SK-N-SH (cell line): ENCODE results near the gene PNMA3. TPM values are rescaled to one million over a fixed set of nuclear protein-coding genes. Genes with fewer than 3 reads are reported as not detected.
A peak's percentile ranks its signal among the peaks of the same experiment; 100 is the strongest.

Experiments
- CTCF ChIA-PET: fragments of 300-600, 350-600 bp; formaldehyde crosslinking; extraction: SDS; loops from one replicate; lab custom pipeline; 2021; lab: Yijun Ruan, JAX
- POLR2A ChIA-PET: fragments of 350-600 bp; sonication (Branson Sonifier 250); formaldehyde crosslinking; extraction: SDS; loops from one replicate; lab custom pipeline; 2020; ENCODE audit warnings: antibody characterized with exemption, inconsistent platforms; lab: Yijun Ruan, JAX
- DNase-seq: peaks from one replicate; pipeline ENCODE4 v3.0.0; 2012
- H2AFZ ChIP-seq: fragments of 200-600 bp; sonication (generic); 2 replicates; pipeline ENCODE4 v1.8.1; 2016; ENCODE audit warnings: antibody characterized with exemption, mild to moderate bottlenecking, low read depth
- H3F3A ChIP-seq: fragments of 200-600 bp; sonication (generic); replicated peaks from 2 replicates; pipeline ENCODE3; 2016; ENCODE audit warnings: antibody characterized with exemption, mild to moderate bottlenecking; ENCODE audit not compliant: insufficient read depth
- H3K27ac ChIP-seq, 2 experiments: fragments of 200-500 bp in 1 of 2; fragments of 200-600 bp in 1 of 2; sonication (Bioruptor generic) in 1 of 2; sonication (generic), shearing (Covaris generic) in 1 of 2; 2 replicates each; pipeline versions ENCODE4 v1.5.1 to v1.6.1; 2014 to 2016; ENCODE audit warnings: low read depth in 2 of 2, inconsistent platforms in 1 of 2, low read length in 1 of 2, mild to moderate bottlenecking in 1 of 2, mixed read lengths in 1 of 2
- H3K27me3 ChIP-seq: fragments of 200-600 bp; sonication (generic), shearing (Covaris generic); 2 replicates; pipeline ENCODE4 v1.6.1; 2016; ENCODE audit warnings: mixed run types; ENCODE audit not compliant: insufficient read depth
- H3K36me3 ChIP-seq, 2 experiments: fragments of 200-500 bp in 1 of 2; fragments of 200-600 bp in 1 of 2; sonication (Bioruptor generic) in 1 of 2; sonication (generic) in 1 of 2; replicated peaks in 1 of 2; 2 replicates each; pipeline versions ENCODE3 to v1.5.1; 2014 to 2016; ENCODE audit warnings: low read length in 1 of 2, mild to moderate bottlenecking in 1 of 2; ENCODE audit not compliant: insufficient read depth in 2 of 2, control insufficient read depth in 1 of 2
- H3K4me1 ChIP-seq, 2 experiments: fragments of 200-500 bp in 1 of 2; fragments of 200-600 bp in 1 of 2; sonication (Bioruptor generic) in 1 of 2; sonication (generic), shearing (Covaris generic) in 1 of 2; 2 replicates each; pipeline versions ENCODE4 v1.5.1 to v1.6.1; 2014 to 2016; ENCODE audit warnings: low read depth in 1 of 2, low read length in 1 of 2, mixed run types in 1 of 2; ENCODE audit not compliant: insufficient read depth in 2 of 2, control insufficient read depth in 1 of 2
- H3K4me2 ChIP-seq: fragments of 200-600 bp; sonication (generic), shearing (Covaris generic); 2 replicates; pipeline ENCODE4 v1.6.1; 2017; ENCODE audit warnings: mixed run types
- H3K4me3 ChIP-seq, 2 experiments: fragments of 200-500 bp in 1 of 2; fragments of 200-600 bp in 1 of 2; sonication (Bioruptor generic) in 1 of 2; sonication (generic), shearing (Covaris generic) in 1 of 2; 2 replicates each; pipeline versions ENCODE4 v1.5.1 to v1.8.1; 2014 to 2016; ENCODE audit warnings: low read depth in 2 of 2, inconsistent platforms in 1 of 2, low read length in 1 of 2, mild to moderate bottlenecking in 1 of 2, mixed read lengths in 1 of 2, moderate library complexity in 1 of 2
- H3K79me2 ChIP-seq: fragments of 200-600 bp; sonication (generic); 2 replicates; pipeline ENCODE4 v1.8.1; 2017; ENCODE audit warnings: mild to moderate bottlenecking; ENCODE audit not compliant: insufficient read depth
- H3K9ac ChIP-seq: fragments of 200-600 bp; sonication (generic); 2 replicates; pipeline ENCODE4 v1.6.1; 2017; ENCODE audit warnings: mixed run types
- H3K9me2 ChIP-seq: fragments of 200-600 bp; sonication (generic); 2 replicates; pipeline ENCODE4 v1.6.1; 2017; ENCODE audit warnings: mixed run types
- H3K9me3 ChIP-seq: fragments of 200-600 bp; sonication (generic); 2 replicates; pipeline ENCODE4 v1.6.1; 2017; ENCODE audit warnings: mixed run types, mild to moderate bottlenecking, moderate library complexity
- H4K20me1 ChIP-seq: fragments of 200-600 bp; sonication (generic); 2 replicates; pipeline ENCODE4 v1.6.1; 2017; ENCODE audit warnings: mild to moderate bottlenecking, mixed run types; ENCODE audit not compliant: insufficient read depth
- FOXJ3 ChIP-seq: sonication (generic); formaldehyde crosslinking; IDR thresholded peaks from 2 replicates; pipeline ENCODE4 v1.5.1; 2020; ENCODE audit warnings: mild to moderate bottlenecking, missing genetic modification reagents
- RAD21 ChIP-seq: IDR thresholded peaks from 2 replicates; pipeline ENCODE4 v1.6.1; 2012; ENCODE audit warnings: mild to moderate bottlenecking, low read length
- RCOR1 ChIP-seq: fragments of 150-350 bp; IDR thresholded peaks from 2 replicates; pipeline ENCODE4 v1.6.1; 2017; ENCODE audit warnings: antibody characterized with exemption, low read length
- SIN3A ChIP-seq: IDR thresholded peaks from 2 replicates; pipeline ENCODE4 v1.6.1; 2012; ENCODE audit warnings: low read depth, mild to moderate bottlenecking, low read length, moderate library complexity, borderline replicate concordance
- SMC3 ChIP-seq: IDR thresholded peaks from 2 replicates; pipeline ENCODE4 v1.6.1; 2012; ENCODE audit warnings: low read depth, low read length, improper control_type of control experiment
- YY1 ChIP-seq: IDR thresholded peaks from 2 replicates; pipeline ENCODE4 v1.4.0; 2012; ENCODE audit warnings: low read depth, mild to moderate bottlenecking
- WGBS: methylation state at CpG from one replicate; pipeline ENCODE4 v1.1.6; 2017; ENCODE audit warnings: low lambda C conversion rate; 5-methylcytosine and 5-hydroxymethylcytosine counted together
- polyA plus RNA-seq, 3 experiments: library from polyadenylated mRNA; depleted of rRNA; stranded (reverse); fragments of >200 nt; gene quantifications; 2 replicates each; pipeline ENCODE4 v1.2.3, GENCODE V29; 2012
- TF ChIP-seq, protein P1 (sequence below): IDR thresholded peaks from 2 replicates; pipeline ENCODE4; 2012
- TF ChIP-seq, protein P2 (sequence below): fragments of 200-600 bp; sonication (generic); IDR thresholded peaks from 2 replicates; pipeline ENCODE4 v1.6.1; 2017; ENCODE audit warnings: antibody characterized with exemption, mild to moderate bottlenecking, moderate library complexity
- TF ChIP-seq, protein P3 (sequence below): fragments of 150-350 bp; IDR thresholded peaks from 2 replicates; pipeline ENCODE4 v1.6.1; 2016; ENCODE audit warnings: mild to moderate bottlenecking, low read depth, low read length

The PNMA3 gene
- polyA plus RNA-seq, 1 of the 3 experiments (the other 2 are of a cell fraction): 0.12 TPM

DNA sequence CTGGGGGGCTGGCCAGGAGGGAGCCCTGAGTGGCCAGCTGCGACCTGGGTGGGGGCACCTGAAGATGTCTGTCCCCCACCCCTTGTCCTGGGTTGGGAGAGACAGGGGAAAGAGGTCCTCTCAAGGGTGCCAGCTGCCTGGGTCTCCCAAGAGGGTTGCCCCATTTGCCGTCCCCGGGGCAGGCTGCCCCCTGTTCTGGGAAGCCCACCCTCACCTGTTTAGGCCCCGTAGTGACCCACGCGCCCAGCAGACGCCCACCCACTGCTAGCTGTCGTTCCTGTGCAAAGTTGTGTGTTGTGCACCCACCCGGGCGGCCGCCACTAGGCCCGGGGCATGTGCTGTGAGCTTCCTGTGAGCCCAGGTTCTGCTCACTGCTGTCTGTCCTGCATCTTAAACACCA, 25.5 kb upstream of the PNMA3 start (continued):
- TF ChIP-seq RCOR1 (no peak), SIN3A (no peak)
- TF ChIP-seq, protein P1, sequence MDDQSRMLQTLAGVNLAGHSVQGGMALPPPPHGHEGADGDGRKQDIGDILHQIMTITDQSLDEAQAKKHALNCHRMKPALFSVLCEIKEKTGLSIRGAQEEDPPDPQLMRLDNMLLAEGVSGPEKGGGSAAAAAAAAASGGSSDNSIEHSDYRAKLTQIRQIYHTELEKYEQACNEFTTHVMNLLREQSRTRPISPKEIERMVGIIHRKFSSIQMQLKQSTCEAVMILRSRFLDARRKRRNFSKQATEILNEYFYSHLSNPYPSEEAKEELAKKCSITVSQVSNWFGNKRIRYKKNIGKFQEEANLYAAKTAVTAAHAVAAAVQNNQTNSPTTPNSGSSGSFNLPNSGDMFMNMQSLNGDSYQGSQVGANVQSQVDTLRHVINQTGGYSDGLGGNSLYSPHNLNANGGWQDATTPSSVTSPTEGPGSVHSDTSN: no peak

DNA sequence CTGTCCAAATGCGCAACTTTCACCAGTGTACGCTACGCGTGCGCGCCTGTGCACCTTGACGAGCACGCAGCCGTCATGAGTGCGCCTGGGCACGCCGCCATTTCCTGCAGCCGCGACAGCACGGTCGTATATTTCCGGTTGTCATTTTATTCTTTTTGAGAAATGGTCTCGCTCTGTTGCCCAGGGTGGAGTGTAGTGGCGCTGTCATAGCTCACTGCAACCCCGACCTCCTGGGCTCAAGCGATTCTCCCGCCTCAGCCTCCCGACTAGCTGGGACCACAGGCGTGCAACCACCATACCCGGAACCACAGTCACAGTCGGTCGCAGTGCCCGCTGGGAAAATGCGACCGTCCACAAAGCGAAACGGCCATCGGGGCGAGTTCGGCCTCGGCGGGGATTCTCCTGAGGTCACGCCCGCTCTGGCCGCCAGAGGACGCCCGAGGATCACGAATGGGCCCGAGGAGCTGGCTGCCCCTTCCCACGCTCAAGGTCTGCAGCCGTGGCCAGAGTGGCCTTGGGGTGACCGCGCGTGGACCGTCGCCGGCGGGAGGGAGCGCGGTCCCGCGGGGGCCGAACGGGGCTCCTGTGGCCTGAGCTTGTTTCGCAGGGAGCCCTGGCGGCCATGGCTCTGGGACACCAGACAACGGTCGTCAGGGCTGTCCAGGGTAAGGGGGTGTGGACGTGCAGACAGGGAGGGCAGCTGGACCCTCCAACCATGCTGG, 23.7 kb upstream of the PNMA3 start:
- POLR2A ChIA-PET: no interaction called here
- no peaks in the 10 kb centered on the region; a peak in 1 of 4 replicates for H3K4me1 ChIP-seq
- peak overlapping the region; percentile 60; the same call in 1 of the 2 replicates for H3K4me2 ChIP-seq
- H3K9me3 ChIP-seq: no peaks in the 10 kb centered on the region
- CTCF ChIA-PET: interaction anchor here (0.6 to 2.4 kb wide), 45 partner anchors 8 to 522 kb away, joined by 3 to 24 read pairs (median 4); no protein-coding TSS in a partner anchor
- no peaks in the 10 kb centered on the region for H4K20me1 ChIP-seq
- 68% methylated on average over 28 of the region's 64 CpGs for WGBS
- peaks cover 18% of the 10 kb centered on the region for H3K27me3 ChIP-seq
- H3K79me2 ChIP-seq: no peaks in the 10 kb centered on the region
- TF ChIP-seq, protein P2, sequence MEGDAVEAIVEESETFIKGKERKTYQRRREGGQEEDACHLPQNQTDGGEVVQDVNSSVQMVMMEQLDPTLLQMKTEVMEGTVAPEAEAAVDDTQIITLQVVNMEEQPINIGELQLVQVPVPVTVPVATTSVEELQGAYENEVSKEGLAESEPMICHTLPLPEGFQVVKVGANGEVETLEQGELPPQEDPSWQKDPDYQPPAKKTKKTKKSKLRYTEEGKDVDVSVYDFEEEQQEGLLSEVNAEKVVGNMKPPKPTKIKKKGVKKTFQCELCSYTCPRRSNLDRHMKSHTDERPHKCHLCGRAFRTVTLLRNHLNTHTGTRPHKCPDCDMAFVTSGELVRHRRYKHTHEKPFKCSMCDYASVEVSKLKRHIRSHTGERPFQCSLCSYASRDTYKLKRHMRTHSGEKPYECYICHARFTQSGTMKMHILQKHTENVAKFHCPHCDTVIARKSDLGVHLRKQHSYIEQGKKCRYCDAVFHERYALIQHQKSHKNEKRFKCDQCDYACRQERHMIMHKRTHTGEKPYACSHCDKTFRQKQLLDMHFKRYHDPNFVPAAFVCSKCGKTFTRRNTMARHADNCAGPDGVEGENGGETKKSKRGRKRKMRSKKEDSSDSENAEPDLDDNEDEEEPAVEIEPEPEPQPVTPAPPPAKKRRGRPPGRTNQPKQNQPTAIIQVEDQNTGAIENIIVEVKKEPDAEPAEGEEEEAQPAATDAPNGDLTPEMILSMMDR: peak; percentile 77
- TF ChIP-seq, protein P1: no peak
- TF ChIP-seq YY1 (no peak), SMC3 (peak; percentile 76), FOXJ3 (CRISPR knock-in tag) (0 out of 2 replicates have a peak, but pooled peaks have one; percentile 22), RAD21 (peak; percentile 87)
- TF ChIP-seq, protein P3, sequence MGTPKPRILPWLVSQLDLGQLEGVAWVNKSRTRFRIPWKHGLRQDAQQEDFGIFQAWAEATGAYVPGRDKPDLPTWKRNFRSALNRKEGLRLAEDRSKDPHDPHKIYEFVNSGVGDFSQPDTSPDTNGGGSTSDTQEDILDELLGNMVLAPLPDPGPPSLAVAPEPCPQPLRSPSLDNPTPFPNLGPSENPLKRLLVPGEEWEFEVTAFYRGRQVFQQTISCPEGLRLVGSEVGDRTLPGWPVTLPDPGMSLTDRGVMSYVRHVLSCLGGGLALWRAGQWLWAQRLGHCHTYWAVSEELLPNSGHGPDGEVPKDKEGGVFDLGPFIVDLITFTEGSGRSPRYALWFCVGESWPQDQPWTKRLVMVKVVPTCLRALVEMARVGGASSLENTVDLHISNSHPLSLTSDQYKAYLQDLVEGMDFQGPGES: no peak
- no peak overlapping the region for H3K9ac ChIP-seq
- no peaks in the 10 kb centered on the region for H3F3A ChIP-seq
- no peak overlapping the region; a peak in 1 of 4 replicates for H3K4me3 ChIP-seq
- no peak overlapping the region for H3K27ac ChIP-seq
- peak; percentile 89 for DNase-seq
- H3K9me2 ChIP-seq: no peaks in the 10 kb centered on the region
- no peaks in the 10 kb centered on the region for H3K36me3 ChIP-seq
- peak overlapping the region; percentile 74; the same call in 1 of the 2 replicates for H2AFZ ChIP-seq
